ENCODE measurements around the gene KLHL7.

DNA sequence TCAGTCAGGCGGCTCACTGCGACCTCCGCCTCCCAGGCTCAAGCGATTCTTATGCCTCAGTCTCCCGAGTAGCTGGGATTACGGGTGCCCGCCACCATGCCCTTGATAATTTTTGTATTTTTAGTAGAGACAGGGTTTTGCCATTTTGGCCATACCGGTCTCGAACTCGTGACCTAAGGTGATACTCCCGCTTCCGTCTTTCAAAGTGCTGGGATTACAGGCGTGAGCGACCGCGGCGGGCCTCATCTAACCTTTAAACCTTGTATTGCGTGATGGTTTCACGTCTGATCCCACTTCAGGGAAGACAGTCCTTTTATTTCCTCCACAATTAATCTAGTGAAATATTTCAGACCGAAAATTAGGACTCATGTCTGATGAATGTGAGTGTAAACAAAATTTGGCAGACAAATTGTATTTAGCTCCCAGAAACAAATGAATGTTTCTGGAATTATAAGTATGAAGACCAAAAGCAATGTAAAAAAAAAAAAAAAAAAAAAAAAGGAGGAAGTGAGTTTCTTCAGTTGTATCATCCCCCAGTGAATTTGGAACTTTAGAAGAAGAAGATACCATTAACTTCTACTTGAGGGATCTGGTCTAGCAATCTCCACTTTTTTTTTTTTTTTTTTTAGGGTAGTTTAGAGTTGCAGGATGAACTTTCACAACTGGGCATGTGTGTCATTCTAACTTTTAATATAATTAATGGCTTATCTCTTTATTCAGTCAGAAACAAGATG, 77.9 kb downstream of the KLHL7 start:
- TF ChIP-seq SIN3A (IDR thresholded peaks at IDR 0.05; ENCODE audit: low read depth) = no peak
- TF ChIP-seq ZBTB33 (IDR thresholded peaks at IDR 0.05; ENCODE audit: extremely low read depth, insufficient replicate concordance, low read length) = no peak
- TF ChIP-seq, protein P1, sequence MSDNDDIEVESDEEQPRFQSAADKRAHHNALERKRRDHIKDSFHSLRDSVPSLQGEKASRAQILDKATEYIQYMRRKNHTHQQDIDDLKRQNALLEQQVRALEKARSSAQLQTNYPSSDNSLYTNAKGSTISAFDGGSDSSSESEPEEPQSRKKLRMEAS (IDR thresholded peaks at IDR 0.05) = no peak

Measured in HCT116 (cell line).